HG02759 (cell line): Measurements from ENCODE around the gene THBS3.
"Not testable (repeated sequence)": the region's sequence is repeated elsewhere in the genome, so short reads cannot be mapped to it uniquely, and the experiment has no call there.

Experiments
- ATAC-seq: cut with Tn5 transposase; IDR thresholded peaks from one replicate; pipeline ENCODE4 v1.9.1; 2021; ENCODE audit warnings: mild to moderate bottlenecking, moderate library complexity; ENCODE audit not compliant: unreplicated experiment

The THBS3 gene

DNA sequence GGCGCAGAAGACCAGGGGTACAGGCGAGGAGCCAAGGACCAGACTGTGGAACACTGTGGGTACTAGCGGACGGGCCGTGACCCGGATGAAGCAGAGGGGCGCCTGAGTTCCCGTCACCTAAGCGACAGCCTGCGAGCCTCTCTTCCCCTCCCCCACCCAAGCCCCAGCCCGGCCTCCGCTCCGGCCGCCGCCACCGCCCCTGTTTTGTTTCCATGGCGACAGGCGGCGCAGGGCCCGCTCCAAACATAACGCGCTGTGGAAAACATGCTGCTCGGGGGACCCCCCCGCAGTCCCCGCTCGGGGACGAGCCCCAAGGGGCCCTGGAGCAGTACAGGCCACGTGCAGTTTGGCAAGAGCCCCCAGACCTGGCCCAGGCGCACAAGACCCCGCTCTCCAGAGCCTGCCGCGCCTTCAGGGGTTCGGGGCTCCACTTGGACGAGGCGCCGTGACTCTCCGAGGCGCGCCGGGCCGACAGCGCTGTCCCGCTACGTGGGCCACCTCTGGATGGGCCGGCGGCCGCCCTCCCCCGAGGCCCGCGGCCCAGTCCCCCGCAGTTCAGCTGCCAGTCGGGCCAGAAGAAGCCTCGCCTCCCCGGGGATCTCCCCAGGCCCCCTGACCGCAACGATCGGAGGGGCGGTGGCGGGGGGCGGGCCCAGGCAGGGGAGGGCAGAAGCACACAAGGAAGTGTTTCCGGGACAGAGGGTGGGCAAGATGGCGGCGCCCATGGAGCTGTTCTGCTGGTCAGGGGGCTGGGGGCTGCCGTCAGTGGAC lies 1.0 kb upstream of the THBS3 start, which contains the start of gene MTX1:
TSS of gene MTX1 (plus strand) at position 155 of the 771 bp plus-strand sequence. CDS start at position 265, 110 bp downstream.
- ATAC-seq = peak; percentile 76

- no peak for ATAC-seq
Observed at GRCh38 chr1:155206891-155207805, 549 bp downstream of the THBS3 start.

DNA sequence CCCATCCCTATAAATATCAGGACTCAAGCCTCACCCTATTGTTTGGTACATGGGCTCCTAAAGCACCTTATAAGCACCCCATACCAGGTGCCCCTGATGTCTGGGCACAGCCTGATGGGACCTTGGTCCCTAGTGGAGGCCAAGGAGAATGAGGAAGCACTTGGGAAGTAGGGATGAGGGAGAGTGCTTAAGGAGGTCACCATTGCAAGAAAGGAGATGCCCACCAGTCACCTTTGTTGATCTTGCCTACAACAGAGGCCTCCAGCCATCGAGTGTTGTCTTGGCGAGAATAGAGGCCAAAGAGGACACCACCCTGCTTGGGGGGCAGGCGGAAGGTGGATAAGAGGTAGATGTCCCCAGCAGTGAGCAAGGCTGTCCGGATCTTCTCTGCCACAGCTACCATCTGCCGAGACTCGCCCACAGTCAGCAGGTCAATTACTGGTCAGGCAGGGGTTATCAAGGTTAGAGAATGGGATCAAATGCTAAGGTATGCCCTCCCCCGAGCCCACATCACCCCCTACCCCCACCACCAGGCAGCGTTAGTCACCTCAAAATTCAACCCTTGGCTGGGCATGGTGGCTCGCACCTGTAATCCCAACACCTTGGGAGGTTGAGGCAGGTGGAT lies 1.6 kb downstream of the THBS3 start:
- ATAC-seq = no peak

- ATAC-seq = no peak
Observed at GRCh38 chr1:155205035-155205434, 2.7 kb downstream of the THBS3 start.

GRCh38 chr1:155202731-155203515 lies 4.8 kb downstream of the THBS3 start:
- ATAC-seq = no peak

DNA sequence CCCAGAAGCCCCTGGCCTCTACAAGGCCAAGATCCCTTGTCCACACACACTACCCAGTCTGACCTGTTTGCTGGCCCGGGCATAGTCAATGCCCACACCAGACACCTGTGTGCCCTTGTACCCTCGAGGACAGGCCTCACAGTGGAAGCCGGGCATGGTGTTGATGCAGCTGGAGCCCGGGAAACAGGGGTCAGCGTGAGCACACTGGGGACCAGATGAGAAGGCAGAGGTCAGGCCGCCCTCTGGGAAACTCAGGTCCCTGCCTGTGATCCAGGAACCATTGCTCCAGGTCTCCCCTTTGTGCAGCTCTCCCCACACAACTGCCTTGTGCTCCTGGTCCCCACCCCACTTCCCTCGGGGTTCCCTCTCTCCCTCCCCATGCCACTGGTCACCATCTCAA lies 5.5 kb downstream of the THBS3 start:
- no peak for ATAC-seq

- ATAC-seq = no peak
Observed at GRCh38 chr1:155200920-155201319, 6.8 kb downstream of the THBS3 start.

DNA sequence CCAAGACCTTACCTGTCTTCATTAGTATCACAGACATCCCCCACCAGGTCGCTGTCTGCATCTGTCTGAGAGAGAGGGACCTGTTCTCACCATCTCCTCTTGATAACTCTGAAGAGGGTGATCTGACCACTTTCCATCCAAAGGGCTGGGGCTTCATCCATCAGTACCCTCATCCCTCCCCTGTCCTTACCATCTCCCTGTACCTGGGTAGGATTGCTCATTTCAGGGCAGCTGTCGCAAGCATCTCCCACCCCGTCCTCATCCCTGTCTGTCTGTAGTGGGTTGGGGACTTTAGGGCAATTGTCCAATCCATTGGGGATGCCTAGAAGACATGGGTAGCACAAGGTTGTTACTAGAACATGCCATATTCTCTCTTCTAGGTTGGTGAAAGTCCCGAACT lies 7.9 kb downstream of the THBS3 start:
- ATAC-seq = no peak

DNA sequence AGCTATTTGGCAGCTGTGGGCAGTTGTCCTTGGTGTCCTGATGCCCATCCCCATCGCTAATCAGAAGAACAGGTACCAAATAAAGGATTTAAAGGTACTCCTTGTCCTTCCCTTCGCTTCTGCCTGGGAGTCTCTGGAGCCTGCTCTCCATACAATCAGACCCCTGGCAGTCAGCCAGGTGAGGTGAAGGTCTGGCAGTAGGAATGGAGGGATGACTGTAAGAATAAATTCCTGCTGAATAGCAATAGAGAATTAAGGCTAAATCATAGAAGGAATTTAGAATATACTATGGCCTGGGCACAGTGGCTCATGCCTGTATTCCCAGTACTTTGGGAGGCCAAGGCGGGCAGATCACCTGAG lies 9.2 kb downstream of the THBS3 start:
- ATAC-seq = no peak

- ATAC-seq = no peak
Observed at GRCh38 chr1:155197901-155198546, 9.7 kb downstream of the THBS3 start.

DNA sequence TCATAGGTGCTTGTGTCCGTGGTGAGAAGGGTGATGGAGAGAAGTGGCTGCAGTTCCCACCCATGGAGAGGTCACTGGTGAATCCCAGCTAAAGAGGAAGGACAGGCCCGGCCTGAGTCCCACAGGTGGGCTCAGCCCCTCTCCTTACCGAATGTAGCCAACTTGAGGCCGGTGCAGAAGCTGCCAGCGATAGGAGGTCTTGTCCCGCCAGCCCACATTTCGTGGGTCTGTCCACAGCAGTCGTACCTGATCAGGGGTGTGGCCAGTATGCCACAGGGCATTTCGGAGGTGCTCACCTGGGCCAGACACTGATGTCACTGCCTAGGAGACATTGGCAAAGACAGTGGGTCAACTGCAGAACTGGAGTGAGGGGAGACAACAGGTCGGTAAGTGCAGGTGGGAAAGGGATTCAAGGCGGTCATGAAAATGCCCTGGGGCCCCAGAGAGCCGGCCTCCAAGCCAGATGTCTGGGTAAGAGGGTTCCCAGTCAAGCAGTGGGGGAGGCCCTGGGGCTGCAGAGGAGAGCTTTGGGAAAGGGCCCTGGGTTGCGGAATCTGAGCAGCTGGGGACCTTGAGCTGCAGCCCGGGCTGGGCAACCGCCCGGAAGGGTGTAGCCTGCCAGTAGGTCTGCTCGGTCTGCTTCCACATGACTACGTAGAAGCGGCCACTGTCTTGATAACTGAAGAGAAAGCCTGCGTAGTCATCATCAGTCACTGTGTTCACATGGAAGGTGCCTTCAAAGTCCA lies 10.6 kb downstream of the THBS3 start:
- ATAC-seq = no peak

DNA sequence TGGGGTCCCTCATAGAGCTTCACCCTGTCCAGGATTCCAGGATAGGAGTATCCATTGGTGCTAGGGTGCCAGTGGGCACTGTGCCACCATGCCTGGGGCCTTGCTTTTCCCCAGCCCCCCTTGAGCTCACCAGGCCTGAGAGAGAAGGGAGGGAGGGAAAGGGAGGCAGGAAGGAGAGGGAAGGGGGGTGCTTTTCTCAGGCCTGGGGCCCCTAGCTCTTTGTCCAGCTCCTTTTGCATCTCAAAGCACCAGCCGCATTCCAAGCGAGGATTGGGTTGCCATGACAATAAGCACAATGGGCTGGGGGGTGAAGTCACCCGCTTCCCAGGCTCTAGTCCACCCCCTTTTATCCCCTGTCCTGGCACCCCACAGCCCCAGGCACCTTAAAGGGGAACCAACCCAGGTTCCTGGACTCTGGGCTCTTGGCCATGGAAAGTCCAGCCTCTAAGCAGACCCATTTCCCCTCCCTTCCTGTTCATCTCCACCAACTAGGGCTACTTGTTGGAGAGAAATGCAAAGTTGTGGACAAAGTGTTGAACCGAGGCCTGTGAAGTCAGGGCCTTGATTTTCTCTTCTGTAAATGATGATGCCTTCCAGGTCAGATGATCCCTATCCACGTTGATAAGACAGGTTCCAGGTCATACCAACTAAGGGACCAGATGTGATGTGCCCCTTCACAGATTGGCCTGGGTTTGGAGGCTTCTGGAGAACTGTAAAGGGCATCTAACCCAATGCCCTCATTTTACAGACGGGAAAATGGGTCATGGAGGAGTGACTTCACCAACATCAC lies 11.4 kb downstream of the THBS3 start:
- no peak for ATAC-seq

DNA sequence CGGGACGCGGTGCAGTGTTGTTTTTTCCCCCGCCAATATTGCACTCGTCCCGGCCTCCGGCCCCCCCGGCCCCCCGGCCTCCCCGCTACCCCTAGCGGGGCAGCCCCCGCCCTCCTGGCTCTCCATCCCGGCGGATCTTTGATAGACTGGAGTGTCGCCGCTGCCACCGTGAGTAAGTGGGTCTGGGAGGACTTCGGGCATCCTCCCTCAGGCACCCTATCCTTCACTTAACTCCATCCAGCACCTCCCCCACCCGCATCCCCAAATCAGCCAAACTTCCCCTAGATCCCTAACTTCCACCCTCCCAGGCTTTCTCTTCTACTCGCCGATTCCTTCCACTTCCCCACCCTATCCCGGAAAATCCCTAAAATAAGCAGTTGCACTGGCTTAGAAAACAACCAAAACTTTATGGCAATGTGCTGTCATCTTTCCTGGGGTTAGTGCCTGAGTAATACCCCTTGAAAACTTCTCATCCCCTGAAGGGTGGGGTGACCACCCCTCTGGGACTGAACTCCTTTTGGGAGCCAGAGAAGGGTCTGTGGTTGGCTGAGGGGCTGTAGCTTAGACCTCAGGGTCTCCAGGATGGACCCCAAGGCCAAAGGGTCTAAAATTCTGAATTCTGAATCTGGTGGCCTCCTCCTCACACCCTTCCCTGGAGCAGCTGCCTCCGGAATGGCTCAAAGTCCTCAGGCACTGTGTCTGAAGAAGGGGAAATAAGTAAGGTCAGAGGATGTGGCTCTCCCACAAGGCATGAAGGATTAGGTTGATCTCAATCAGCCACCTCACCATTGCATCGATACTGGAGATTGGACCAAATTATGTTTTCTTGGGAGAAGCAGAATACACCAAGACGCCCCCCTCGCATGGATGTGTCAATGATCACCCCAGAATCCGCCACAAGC lies 12.2 kb downstream of the THBS3 start:
- no peak for ATAC-seq

- not testable (repeated sequence) for ATAC-seq
Observed at GRCh38 chr1:155193991-155194240, 13.8 kb downstream of the THBS3 start.

DNA sequence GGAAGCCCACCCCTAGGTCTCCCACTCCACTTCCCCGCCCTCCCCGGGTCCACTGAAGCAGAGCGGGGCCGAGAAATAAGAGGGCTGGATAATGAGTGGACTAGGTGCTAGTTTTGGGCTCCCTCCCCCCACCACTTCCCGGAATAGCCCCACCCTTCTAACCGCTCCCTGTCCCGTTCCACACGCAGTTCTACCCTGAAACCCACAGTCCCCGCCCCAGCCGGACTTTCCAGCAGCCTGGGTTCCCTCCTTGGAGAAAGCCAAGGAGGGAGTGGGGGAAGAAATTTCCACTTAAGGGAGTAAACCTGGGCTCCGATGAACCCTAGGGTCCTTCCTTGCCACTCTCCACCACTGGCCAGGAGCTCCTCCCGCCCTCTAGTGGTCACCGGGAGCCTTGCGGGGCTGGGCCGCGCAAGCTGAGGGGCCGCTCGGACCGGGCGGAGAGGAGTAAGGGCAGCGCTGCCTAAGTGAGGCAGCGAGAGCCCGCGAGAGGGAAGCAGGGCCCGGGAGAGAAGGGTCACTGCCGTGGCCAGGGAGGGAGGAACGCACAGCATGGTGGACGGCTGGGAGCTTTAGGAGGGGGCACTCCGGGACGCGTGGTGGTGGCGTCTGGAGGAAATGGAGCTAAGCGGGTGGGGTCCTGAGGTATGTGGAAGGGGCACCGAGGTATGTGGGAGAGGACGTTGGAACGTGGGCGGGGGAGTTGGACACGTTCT lies 14.3 kb downstream of the THBS3 start:
- ATAC-seq = peak; percentile 76

GRCh38 chr1:155192346-155193274 lies 15.1 kb downstream of the THBS3 start:
- ATAC-seq = no peak
